SK-N-SH (cell line): ENCODE data around the gene LYPD8. TPM values are rescaled to one million over a fixed set of nuclear protein-coding genes. Genes with fewer than 3 reads are reported as not detected.
"Not testable (repeated sequence)": the region's sequence is repeated elsewhere in the genome, so short reads cannot be mapped to it uniquely, and the experiment has no call there.

ENCODE experiments used
- CTCF ChIA-PET: fragments of 300-600, 350-600 bp; formaldehyde crosslinking; extraction: SDS; loops from one replicate; lab custom pipeline; 2021; lab: Yijun Ruan, JAX
- POLR2A ChIA-PET: fragments of 350-600 bp; sonication (Branson Sonifier 250); formaldehyde crosslinking; extraction: SDS; loops from one replicate; lab custom pipeline; 2020; ENCODE audit warnings: antibody characterized with exemption, inconsistent platforms; lab: Yijun Ruan, JAX
- DNase-seq: peaks from one replicate; pipeline ENCODE4 v3.0.0; 2012
- H2AFZ ChIP-seq: fragments of 200-600 bp; sonication (generic); 2 replicates; pipeline ENCODE4 v1.8.1; 2016; ENCODE audit warnings: antibody characterized with exemption, mild to moderate bottlenecking, low read depth
- H3F3A ChIP-seq: fragments of 200-600 bp; sonication (generic); replicated peaks from 2 replicates; pipeline ENCODE3; 2016; ENCODE audit warnings: antibody characterized with exemption, mild to moderate bottlenecking; ENCODE audit not compliant: insufficient read depth
- H3K27ac ChIP-seq, 2 experiments: fragments of 200-500 bp in 1 of 2; fragments of 200-600 bp in 1 of 2; sonication (Bioruptor generic) in 1 of 2; sonication (generic), shearing (Covaris generic) in 1 of 2; 2 replicates each; pipeline versions ENCODE4 v1.5.1 to v1.6.1; 2014 to 2016; ENCODE audit warnings: low read depth in 2 of 2, inconsistent platforms in 1 of 2, low read length in 1 of 2, mild to moderate bottlenecking in 1 of 2, mixed read lengths in 1 of 2
- H3K27me3 ChIP-seq: fragments of 200-600 bp; sonication (generic), shearing (Covaris generic); 2 replicates; pipeline ENCODE4 v1.6.1; 2016; ENCODE audit warnings: mixed run types; ENCODE audit not compliant: insufficient read depth
- H3K36me3 ChIP-seq, 2 experiments: fragments of 200-500 bp in 1 of 2; fragments of 200-600 bp in 1 of 2; sonication (Bioruptor generic) in 1 of 2; sonication (generic) in 1 of 2; replicated peaks in 1 of 2; 2 replicates each; pipeline versions ENCODE3 to v1.5.1; 2014 to 2016; ENCODE audit warnings: low read length in 1 of 2, mild to moderate bottlenecking in 1 of 2; ENCODE audit not compliant: insufficient read depth in 2 of 2, control insufficient read depth in 1 of 2
- H3K4me1 ChIP-seq, 2 experiments: fragments of 200-500 bp in 1 of 2; fragments of 200-600 bp in 1 of 2; sonication (Bioruptor generic) in 1 of 2; sonication (generic), shearing (Covaris generic) in 1 of 2; 2 replicates each; pipeline versions ENCODE4 v1.5.1 to v1.6.1; 2014 to 2016; ENCODE audit warnings: low read depth in 1 of 2, low read length in 1 of 2, mixed run types in 1 of 2; ENCODE audit not compliant: insufficient read depth in 2 of 2, control insufficient read depth in 1 of 2
- H3K4me2 ChIP-seq: fragments of 200-600 bp; sonication (generic), shearing (Covaris generic); 2 replicates; pipeline ENCODE4 v1.6.1; 2017; ENCODE audit warnings: mixed run types
- H3K4me3 ChIP-seq, 2 experiments: fragments of 200-500 bp in 1 of 2; fragments of 200-600 bp in 1 of 2; sonication (Bioruptor generic) in 1 of 2; sonication (generic), shearing (Covaris generic) in 1 of 2; 2 replicates each; pipeline versions ENCODE4 v1.5.1 to v1.8.1; 2014 to 2016; ENCODE audit warnings: low read depth in 2 of 2, inconsistent platforms in 1 of 2, low read length in 1 of 2, mild to moderate bottlenecking in 1 of 2, mixed read lengths in 1 of 2, moderate library complexity in 1 of 2
- H3K79me2 ChIP-seq: fragments of 200-600 bp; sonication (generic); 2 replicates; pipeline ENCODE4 v1.8.1; 2017; ENCODE audit warnings: mild to moderate bottlenecking; ENCODE audit not compliant: insufficient read depth
- H3K9ac ChIP-seq: fragments of 200-600 bp; sonication (generic); 2 replicates; pipeline ENCODE4 v1.6.1; 2017; ENCODE audit warnings: mixed run types
- H3K9me2 ChIP-seq: fragments of 200-600 bp; sonication (generic); 2 replicates; pipeline ENCODE4 v1.6.1; 2017; ENCODE audit warnings: mixed run types
- H3K9me3 ChIP-seq: fragments of 200-600 bp; sonication (generic); 2 replicates; pipeline ENCODE4 v1.6.1; 2017; ENCODE audit warnings: mixed run types, mild to moderate bottlenecking, moderate library complexity
- H4K20me1 ChIP-seq: fragments of 200-600 bp; sonication (generic); 2 replicates; pipeline ENCODE4 v1.6.1; 2017; ENCODE audit warnings: mild to moderate bottlenecking, mixed run types; ENCODE audit not compliant: insufficient read depth
- CTCF ChIP-seq: fragments of 200-600 bp; sonication (generic); IDR thresholded peaks from 2 replicates; pipeline ENCODE4 v1.6.1; 2017; ENCODE audit warnings: antibody characterized with exemption, mild to moderate bottlenecking, moderate library complexity
- EP300 ChIP-seq, 2 experiments: IDR thresholded peaks; 2 replicates each; pipeline versions ENCODE4 v1.4.0 to v1.6.1; 2012; ENCODE audit warnings: borderline replicate concordance in 1 of 2, low read depth in 1 of 2, low read length in 1 of 2
- FOXJ3 ChIP-seq: sonication (generic); formaldehyde crosslinking; IDR thresholded peaks from 2 replicates; pipeline ENCODE4 v1.5.1; 2020; ENCODE audit warnings: mild to moderate bottlenecking, missing genetic modification reagents
- GABPA ChIP-seq: IDR thresholded peaks from 2 replicates; pipeline ENCODE4 v1.4.0; 2012; ENCODE audit warnings: low read depth, mild to moderate bottlenecking
- JUND ChIP-seq: IDR thresholded peaks from 2 replicates; pipeline ENCODE4 v1.4.0; 2012
- MAX ChIP-seq: IDR thresholded peaks from 2 replicates; pipeline ENCODE4 v1.4.0; 2012; ENCODE audit warnings: low read depth
- MEF2A ChIP-seq: IDR thresholded peaks from 2 replicates; pipeline ENCODE4 v1.4.0; 2012; ENCODE audit warnings: low read depth, borderline replicate concordance
- POLR2AphosphoS5 ChIP-seq: IDR thresholded peaks from 2 replicates; pipeline ENCODE4 v1.6.1; 2012; ENCODE audit warnings: low read depth, low read length
- RCOR1 ChIP-seq: fragments of 150-350 bp; IDR thresholded peaks from 2 replicates; pipeline ENCODE4 v1.6.1; 2017; ENCODE audit warnings: antibody characterized with exemption, low read length
- REST ChIP-seq: IDR thresholded peaks from 2 replicates; pipeline ENCODE4 v1.6.1; 2012; ENCODE audit warnings: mild to moderate bottlenecking, low read depth, low read length, moderate library complexity
- RXRA ChIP-seq: IDR thresholded peaks from 2 replicates; pipeline ENCODE4 v1.4.0; 2012; ENCODE audit warnings: low read depth, mild to moderate bottlenecking, borderline replicate concordance
- SMC3 ChIP-seq: IDR thresholded peaks from 2 replicates; pipeline ENCODE4 v1.6.1; 2012; ENCODE audit warnings: low read depth, low read length, improper control_type of control experiment
- TEAD4 ChIP-seq: IDR thresholded peaks from 2 replicates; pipeline ENCODE4 v1.4.0; 2012; ENCODE audit warnings: mild to moderate bottlenecking, borderline replicate concordance; ENCODE audit not compliant: insufficient read depth
- WGBS: methylation state at CpG from one replicate; pipeline ENCODE4 v1.1.6; 2017; ENCODE audit warnings: low lambda C conversion rate; 5-methylcytosine and 5-hydroxymethylcytosine counted together
- polyA plus RNA-seq, 3 experiments: library from polyadenylated mRNA; depleted of rRNA; stranded (reverse); fragments of >200 nt; gene quantifications; 2 replicates each; pipeline ENCODE4 v1.2.3, GENCODE V29; 2012

Gene LYPD8
- polyA plus RNA-seq, 1 of the 3 experiments (the other 2 are of a cell fraction) = 1.5 TPM

GRCh38 chr1:248804771-248805681 is 49.5 kb upstream of the LYPD8 start:
- H3K27ac ChIP-seq = no peak overlapping the region
- CTCF ChIA-PET = interaction anchor here (0.6 to 9.9 kb wide), 12 partner anchors 8 to 1474 kb away, joined by 3 to 122 read pairs (median 4); partner anchors contain the start of gene ZNF672
- no peak for DNase-seq
- H4K20me1 ChIP-seq = no peaks in the 10 kb centered on the region
- POLR2A ChIA-PET = no interaction called here
- H3K36me3 ChIP-seq = no peaks in the 10 kb centered on the region
- 0 out of 2 replicates have a peak overlapping the region, but pooled peaks have one; percentile 37 for H2AFZ ChIP-seq
- H3K27me3 ChIP-seq = peaks cover 24% of the 10 kb centered on the region; the same call in 1 of the 2 replicates
- H3K79me2 ChIP-seq = no peaks in the 10 kb centered on the region
- H3K9ac ChIP-seq = no peak overlapping the region
- H3F3A ChIP-seq = no peaks in the 10 kb centered on the region
- no peak for TF ChIP-seq MAX
- TF ChIP-seq GABPA = no peak
- TF ChIP-seq POLR2AphosphoS5 = no peak
- no peak for TF ChIP-seq FOXJ3 (CRISPR knock-in tag)
- no peak for TF ChIP-seq EP300 (IDR thresholded peaks at IDR 0.05; ENCODE audit: borderline replicate concordance in 1 of 2, low read depth in 1 of 2, low read length in 1 of 2)
- TF ChIP-seq CTCF = no peak
- no peak for TF ChIP-seq SMC3
- TF ChIP-seq RCOR1 = no peak
- TF ChIP-seq TEAD4 = no peak
- TF ChIP-seq RXRA = no peak
- no peak for TF ChIP-seq JUND
- no peak for TF ChIP-seq REST
- no peak for TF ChIP-seq MEF2A
- TF ChIP-seq, all 33 proteins: peak for 0
- Histone ChIP-seq H3K4me3 (no peak overlapping the region; a peak in 1 of 4 replicates), H3K4me1 (no peaks in the 10 kb centered on the region; a peak in 1 of 4 replicates), H3K9me3 (no peaks in the 10 kb centered on the region), H3K9me2 (no peaks in the 10 kb centered on the region), H3K4me2 (no peak overlapping the region)
- WGBS = 24% methylated on average over 10 of the region's 10 CpGs

- not testable (repeated sequence) for H3K4me2 ChIP-seq, H4K20me1 ChIP-seq, DNase-seq, H3K9me2 ChIP-seq, H3F3A ChIP-seq, H3K79me2 ChIP-seq, H3K27ac ChIP-seq, H3K4me1 ChIP-seq, H3K9ac ChIP-seq, H2AFZ ChIP-seq, H3K36me3 ChIP-seq, H3K9me3 ChIP-seq, H3K4me3 ChIP-seq
- CTCF ChIA-PET = interaction anchor here (0.6 to 9.9 kb wide), 4 partner anchors 69 to 560 kb away, joined by 5 to 122 read pairs (median 6); no protein-coding TSS in a partner anchor
- H3K27me3 ChIP-seq = peaks cover 32% of the 10 kb centered on the region; the same call in 1 of the 2 replicates
- POLR2A ChIA-PET = interaction anchor here (0.6 kb wide), 1 partner anchor 22 kb away, joined by 3 read pairs; no protein-coding TSS in a partner anchor
- WGBS = 33% methylated on average over 15 of the region's 15 CpGs
Observed at GRCh38 chr1:248803501-248803900, 47.9 kb upstream of the LYPD8 start.
